Aorta (tissue), 5 donors: ENCODE data around the gene ZNF219. TPM values are rescaled to one million over a fixed set of nuclear protein-coding genes. Genes with fewer than 3 reads are reported as not detected.

Source experiments
- ATAC-seq: fragments of 200-7000 bp; cut with Tn5 transposase; one replicate; pipeline ENCODE4 v1.9.1; 2022; ENCODE audit warnings: moderate library complexity; ENCODE audit not compliant: low FRiP score
- DNase-seq, 2 donors: peaks; one replicate each; pipeline ENCODE4 v3.0.0-alpha.2; 2020
- H3K27ac ChIP-seq, 2 donors: one replicate each; pipeline ENCODE4 v1.5.1; 2013; ENCODE audit warnings: low read length in 2 of 2, mild to moderate bottlenecking in 2 of 2, moderate library complexity in 2 of 2, control low read depth in 1 of 2, inconsistent platforms in 1 of 2, low read depth in 1 of 2
- H3K27me3 ChIP-seq, 2 donors: one replicate each; pipeline ENCODE4 v1.6.1; 2013; ENCODE audit warnings: control low read depth in 1 of 2, low read length in 1 of 2, mild to moderate bottlenecking in 1 of 2, moderate library complexity in 1 of 2; ENCODE audit not compliant: insufficient read depth in 2 of 2, control insufficient read depth in 1 of 2
- H3K36me3 ChIP-seq, 2 donors: one replicate each; pipeline ENCODE4 v1.6.1; 2013; ENCODE audit warnings: control low read depth in 1 of 2, low read length in 1 of 2, mild to moderate bottlenecking in 1 of 2; ENCODE audit not compliant: insufficient read depth in 2 of 2, control insufficient read depth in 1 of 2
- H3K4me1 ChIP-seq, 2 donors: one replicate each; pipeline ENCODE4 v1.6.1; 2013; ENCODE audit warnings: low read length in 2 of 2, control low read depth in 1 of 2, mild to moderate bottlenecking in 1 of 2, moderate library complexity in 1 of 2; ENCODE audit not compliant: insufficient read depth in 2 of 2, control insufficient read depth in 1 of 2
- H3K4me3 ChIP-seq, 2 donors: one replicate each; pipeline ENCODE4 v1.5.1; 2013; ENCODE audit warnings: low read length in 2 of 2, control low read depth in 1 of 2, mild to moderate bottlenecking in 1 of 2
- H3K9me3 ChIP-seq: one replicate; pipeline ENCODE4 v1.6.1; 2013; ENCODE audit warnings: mild to moderate bottlenecking, low read length; ENCODE audit not compliant: control insufficient read depth
- WGBS, 2 donors: extraction: QIAGEN DNeasy Blood & Tissue Kit; methylation state at CpG; one replicate each; pipeline ENCODE4 v1.1.7; 2013; 5-methylcytosine and 5-hydroxymethylcytosine counted together
- intact Hi-C, 2 donors: fragments of 100-400 bp; cut with DNase I; formaldehyde crosslinking; loops; one replicate each; pipeline versions ENCODE4 v1.14.2 to v1.15.0; 2022
- polyA plus RNA-seq, 2 donors: library from polyadenylated mRNA; stranded (reverse); fragments of 200-250 nt; gene quantifications; one replicate each; pipeline ENCODE4 v1.2.3, GENCODE V29; 2013
- total RNA-seq, 2 donors: library from RNA; stranded (reverse); fragmentation: NEBNext Ultra II Directional; extraction: Animal tissue kit (Norgen Biotek cat#: 25700); gene quantifications; one replicate each; pipeline ENCODE4 v1.2.1, GENCODE V29; 2021
- donor health status: healthy with polysubstance abuse.
- donor health status: Bipolar disorder and iron deficiency.
- donor health status: DM: no; HTN: no; CAD: no.
- donor health status: DM: no; HTN: no; CAD: no.
- donor health status: DM: yes; HTN: yes; CAD: no.

ZNF219 gene
- total and polyA plus RNA-seq, 4 donors: 24.5 to 41.3 (median 36.2) TPM

DNA sequence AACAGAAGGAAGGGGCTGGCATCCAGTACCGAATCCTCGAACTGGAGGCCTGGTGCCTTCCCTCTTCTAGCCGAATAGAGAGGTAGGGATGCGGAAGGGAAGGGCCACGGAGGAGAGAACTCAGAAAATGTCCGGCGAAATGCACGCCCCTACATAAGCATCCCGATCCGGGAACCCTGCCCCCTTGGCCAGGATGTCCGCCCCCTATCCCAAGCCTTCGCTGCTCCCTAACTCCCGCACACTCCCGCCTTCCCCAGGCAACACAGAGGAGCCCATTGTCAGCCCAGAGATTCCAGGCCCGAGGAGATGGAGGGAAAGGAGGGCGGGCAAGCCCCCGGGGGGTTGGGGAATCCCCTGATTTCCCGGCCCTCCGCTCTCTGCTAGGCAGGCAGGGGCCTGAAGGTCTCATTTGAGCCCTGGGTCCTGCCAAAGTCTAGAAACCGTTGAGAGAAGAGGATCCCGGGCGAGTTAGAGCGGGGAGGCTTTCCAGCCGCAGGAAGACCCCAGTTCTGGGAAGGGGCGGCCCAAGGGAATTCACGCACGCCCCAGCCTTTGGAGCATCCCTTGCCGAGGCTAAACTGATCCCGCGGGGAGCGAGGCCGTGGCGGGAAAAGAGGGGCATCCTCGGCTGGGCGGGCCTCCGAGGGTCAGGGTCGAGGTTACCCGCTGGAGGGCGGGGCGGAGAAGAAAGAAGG is 28.9 kb downstream of the ZNF219 start:
- DNase-seq (peak in 1 of 2 donors; percentile 81), ATAC-seq (peak; percentile 47)
- peak overlapping the region in 1 of 2 donors; percentile 49 for H3K27ac ChIP-seq
- intact Hi-C loops: loop anchor here (1.0 to 10.0 kb wide), 5 partner anchors 23 to 315 kb away; partner anchors contain the start of gene SUPT16H (in 1 of the 2)
- no peaks in the 10 kb centered on the region for H3K27me3 ChIP-seq
- 1% methylated on average over 36 to 40 of the region's 40 CpGs for WGBS, 2 donors
- no peaks in the 10 kb centered on the region for H3K9me3 ChIP-seq
- H3K4me1 ChIP-seq: no peaks in the 10 kb centered on the region
- H3K4me3 ChIP-seq: peak overlapping the region; percentile 51 to 63
- H3K36me3 ChIP-seq: no peaks in the 10 kb centered on the region

DNA sequence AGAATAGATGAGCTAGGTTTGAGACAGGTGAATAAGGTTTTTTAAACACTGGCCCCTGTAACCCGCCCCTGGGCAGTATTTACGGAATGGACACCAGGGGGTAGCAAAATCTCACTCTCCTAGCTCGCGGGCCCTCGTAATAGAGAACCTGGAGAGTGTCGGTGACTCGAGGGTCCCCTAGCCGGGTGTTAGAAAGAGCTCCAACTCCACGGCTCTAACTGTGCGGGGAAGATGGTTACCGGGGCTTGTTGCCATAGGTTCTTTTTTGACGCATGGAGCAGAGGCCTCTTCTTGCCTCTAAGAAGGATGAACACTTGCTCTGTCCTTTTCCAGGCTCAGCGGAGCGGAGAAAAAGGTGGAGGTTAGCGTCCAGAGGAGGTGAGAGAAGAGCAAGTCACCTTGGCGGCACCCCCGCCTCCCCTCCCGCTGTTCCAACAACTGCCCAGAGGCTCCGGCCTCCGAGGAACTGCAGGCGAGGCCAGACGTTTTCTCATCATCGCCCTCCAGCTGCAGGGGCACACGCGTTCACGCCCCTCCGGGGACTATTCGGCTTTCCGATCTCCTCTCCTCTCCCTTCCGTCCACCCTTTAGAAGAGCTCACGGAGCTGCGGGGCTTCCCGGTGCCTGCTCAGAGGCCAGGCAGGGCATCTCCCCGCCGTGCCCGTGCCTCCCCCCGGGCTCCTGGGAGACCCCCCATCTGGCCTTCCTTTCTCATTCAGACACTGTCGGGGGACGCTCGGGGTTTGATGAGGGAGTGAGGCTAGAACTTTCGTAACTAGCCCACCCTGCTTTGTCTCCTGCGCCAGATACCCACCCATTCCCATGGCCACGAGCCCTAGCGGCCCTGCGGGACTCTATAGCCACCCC is 29.7 kb downstream of the ZNF219 start:
- DNase-seq (peak; percentile 67 to 82), ATAC-seq (peak; percentile 72)
- H3K36me3 ChIP-seq: no peaks in the 10 kb centered on the region
- H3K27ac ChIP-seq: no peak overlapping the region
- H3K27me3 ChIP-seq: no peaks in the 10 kb centered on the region
- H3K4me1 ChIP-seq: no peaks in the 10 kb centered on the region
- WGBS, 2 donors: 1 to 3% methylated on average over 45 of the region's 45 CpGs
- no peaks in the 10 kb centered on the region for H3K9me3 ChIP-seq
- H3K4me3 ChIP-seq: peak overlapping the region in 1 of 2 donors; percentile 15
- intact Hi-C loops: loop anchor here (1.0 to 2.0 kb wide), 3 partner anchors 24 to 38 kb away; no protein-coding TSS in a partner anchor

DNA sequence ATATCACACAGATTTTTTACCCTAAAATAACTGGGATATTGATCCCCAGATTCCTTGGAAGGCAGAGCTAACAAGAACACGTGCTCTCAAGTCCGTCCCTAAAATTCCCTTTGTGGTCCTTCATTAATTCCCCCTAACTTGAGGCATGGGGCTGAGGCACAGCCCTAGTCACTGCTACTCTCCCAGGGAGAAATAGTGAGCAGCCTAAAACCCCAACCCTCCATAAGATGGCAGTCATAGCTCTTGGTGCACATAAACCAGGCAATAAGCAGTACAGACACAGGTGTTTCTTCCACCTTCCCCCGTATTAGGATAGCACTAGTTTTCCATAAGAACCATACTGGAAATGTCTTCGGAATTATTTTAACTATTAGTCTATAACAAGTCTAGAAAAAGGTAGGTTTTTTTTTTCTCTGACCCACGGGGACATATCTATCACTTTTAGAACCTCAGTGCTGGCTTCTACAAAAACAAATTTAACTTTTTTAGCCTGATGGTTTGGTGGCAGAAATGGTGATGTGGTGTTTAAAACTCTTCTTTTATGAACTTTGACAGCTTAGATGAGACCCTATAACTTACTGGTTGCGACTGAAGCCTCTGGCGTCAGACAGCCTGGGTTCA is 31.5 kb downstream of the ZNF219 start:
- H3K4me3 ChIP-seq: no peak overlapping the region
- H3K27ac ChIP-seq: no peak overlapping the region
- no peak for ATAC-seq
- no peaks in the 10 kb centered on the region for H3K9me3 ChIP-seq
- H3K4me1 ChIP-seq: no peaks in the 10 kb centered on the region
- 82 to 87% methylated on average over 7 of the region's 7 CpGs for WGBS, 2 donors
- H3K27me3 ChIP-seq: no peaks in the 10 kb centered on the region
- intact Hi-C loops: no loop called here
- H3K36me3 ChIP-seq: no peaks in the 10 kb centered on the region
- DNase-seq: no peak

DNA sequence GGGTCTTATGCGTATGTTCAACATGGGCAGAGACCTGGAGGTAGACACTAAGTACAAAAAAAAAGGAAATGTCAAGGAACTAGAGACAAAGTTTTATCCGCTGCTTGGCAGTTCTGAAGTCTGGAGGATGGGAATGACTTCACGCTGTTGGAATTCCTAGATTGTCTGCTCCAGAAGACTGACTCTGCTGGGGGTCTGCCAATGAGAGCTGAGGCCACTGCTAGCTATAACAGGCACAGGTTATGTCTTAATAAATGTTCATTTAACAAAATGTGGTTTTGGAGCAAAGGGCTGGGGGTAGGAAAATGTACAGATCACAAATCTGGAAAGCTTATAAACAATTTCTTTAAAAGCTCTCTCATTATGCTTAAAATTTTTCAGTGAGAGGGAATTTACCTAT is 35.0 kb downstream of the ZNF219 start:
- intact Hi-C loops: no loop called here
- 43 to 48% methylated on average over 3 of the region's 3 CpGs for WGBS, 2 donors
- ATAC-seq: no peak

GRCh38 chr14:21061347-21061668 is 37.1 kb downstream of the ZNF219 start:
- Histone ChIP-seq H3K4me3 (no peak overlapping the region), H3K9me3 (no peaks in the 10 kb centered on the region), H3K36me3 (no peaks in the 10 kb centered on the region), H3K27ac (no peak overlapping the region), H3K27me3 (no peaks in the 10 kb centered on the region), H3K4me1 (no peaks in the 10 kb centered on the region)
- intact Hi-C loops: no loop called here
- 86 to 88% methylated on average over 3 of the region's 3 CpGs for WGBS, 2 donors
- no peak for DNase-seq
- ATAC-seq: no peak

More for the DNA sequence above, 35.0 kb downstream of the ZNF219 start:
- Histone ChIP-seq H3K4me1 (no peaks in the 10 kb centered on the region), H3K9me3 (no peaks in the 10 kb centered on the region), H3K27me3 (no peaks in the 10 kb centered on the region), H3K4me3 (no peak overlapping the region), H3K36me3 (no peaks in the 10 kb centered on the region), H3K27ac (no peak overlapping the region)
- DNase-seq: no peak

- no peaks in the 10 kb centered on the region for H3K27me3 ChIP-seq
- H3K4me1 ChIP-seq: no peaks in the 10 kb centered on the region
- DNase-seq: no peak
- intact Hi-C loops: no loop called here
- no peak overlapping the region for H3K4me3 ChIP-seq
- H3K9me3 ChIP-seq: no peaks in the 10 kb centered on the region
- no peak overlapping the region for H3K27ac ChIP-seq
- H3K36me3 ChIP-seq: no peaks in the 10 kb centered on the region
- 72 to 74% methylated on average over 13 of the region's 13 CpGs for WGBS, 2 donors
- ATAC-seq: no peak
Observed at GRCh38 chr14:21060614-21061346, 37.7 kb downstream of the ZNF219 start.

- intact Hi-C loops: no loop called here
- Histone ChIP-seq H3K4me3 (no peak overlapping the region), H3K4me1 (no peaks in the 10 kb centered on the region), H3K27ac (no peak overlapping the region), H3K27me3 (no peaks in the 10 kb centered on the region), H3K9me3 (no peaks in the 10 kb centered on the region), H3K36me3 (no peaks in the 10 kb centered on the region)
- ATAC-seq (no peak), DNase-seq (no peak)
- 56 to 69% methylated on average over 8 of the region's 8 CpGs for WGBS, 2 donors
Observed at GRCh38 chr14:21059842-21060613, 38.4 kb downstream of the ZNF219 start.

DNA sequence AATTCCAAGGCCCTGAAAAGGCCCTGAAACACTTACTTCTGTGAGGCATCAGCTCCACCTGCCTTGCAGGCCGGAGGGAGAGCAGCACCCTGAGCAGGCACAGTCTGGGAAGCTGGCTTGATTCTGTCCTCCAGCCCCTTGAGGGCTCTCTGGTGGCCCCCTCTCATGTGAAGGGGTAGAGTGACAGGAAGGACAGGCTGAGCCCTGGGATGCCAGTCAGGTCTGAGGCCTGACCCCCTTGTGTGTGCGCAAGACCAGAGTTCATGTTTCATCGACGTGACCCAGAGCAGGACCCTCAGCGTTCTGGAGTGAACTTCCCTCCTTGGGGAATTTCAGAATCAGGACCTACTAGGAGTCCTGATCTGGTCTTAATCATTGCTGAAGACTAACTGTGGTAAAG is 39.6 kb downstream of the ZNF219 start:
- DNase-seq (no peak), ATAC-seq (no peak)
- Histone ChIP-seq H3K27ac (no peak overlapping the region), H3K4me1 (no peaks in the 10 kb centered on the region), H3K27me3 (no peaks in the 10 kb centered on the region), H3K9me3 (no peaks in the 10 kb centered on the region), H3K4me3 (no peak overlapping the region), H3K36me3 (no peaks in the 10 kb centered on the region)
- intact Hi-C loops: no loop called here
- 82% methylated on average over 5 of the region's 5 CpGs for WGBS, 2 donors
